Caco-2 (cell line): ENCODE results near the gene ANKRD60. TPM values are rescaled to one million over a fixed set of nuclear protein-coding genes. Genes with fewer than 3 reads are reported as not detected.

Source experiments
- BruUV-seq: library from RNA; stranded (reverse); fragments of 400-500 nt; replicated peaks from 2 replicates; lab custom pipeline; 2021; lab: Mats Ljungman, UMichigan
- CTCF ChIA-PET: fragments of 300-600 bp; sonication (Branson Sonifier 250); formaldehyde crosslinking; loops from one replicate; lab custom pipeline; 2022; ENCODE audit warnings: antibody characterized with exemption; lab: Charles Lee
- POLR2A ChIA-PET: fragments of 300-600 bp; sonication (Branson Sonifier 250); formaldehyde crosslinking; loops from one replicate; lab custom pipeline; 2022; ENCODE audit warnings: antibody characterized with exemption; lab: Charles Lee
- DNase-seq, 2 experiments: peaks; one replicate each; pipeline versions ENCODE4 v3.0.0 to v3.0.0-alpha.2; 2020 to 2022
- H3K27me3 ChIP-seq: replicated peaks from 2 replicates; pipeline ENCODE4 v1.6.0; 2011; ENCODE audit warnings: low read length; ENCODE audit not compliant: control insufficient read depth, insufficient read depth
- H3K36me3 ChIP-seq: 2 replicates; pipeline ENCODE4 v1.5.1; 2011; ENCODE audit warnings: low read length; ENCODE audit not compliant: control insufficient read depth, insufficient read depth
- H3K4me1 ChIP-seq: fragments of 250-450 bp; sonication (Bioruptor Pico); 2 replicates; pipeline ENCODE4 v1.5.1; 2020; ENCODE audit warnings: mild to moderate bottlenecking
- H3K4me3 ChIP-seq: 2 replicates; pipeline ENCODE4 v1.5.1; 2011; ENCODE audit warnings: low read depth, mild to moderate bottlenecking, control low read depth, low read length
- H3K9me3 ChIP-seq: fragments of 250-450 bp; sonication (Bioruptor Pico); 2 replicates; pipeline ENCODE4 v1.5.1; 2020; ENCODE audit warnings: mild to moderate bottlenecking, moderate library complexity
- H3K27ac Mint-ChIP-seq: one replicate; pipeline ENCODE4 v1.8.0; 2022; ENCODE audit warnings: mixed read lengths; ENCODE audit not compliant: unreplicated experiment
- H3K27me3 Mint-ChIP-seq: one replicate; pipeline ENCODE4 v1.8.0; 2022; ENCODE audit warnings: mixed read lengths; ENCODE audit not compliant: insufficient read depth, unreplicated experiment
- H3K36me3 Mint-ChIP-seq: one replicate; pipeline ENCODE4 v1.8.0; 2022; ENCODE audit warnings: mild to moderate bottlenecking, mixed read lengths; ENCODE audit not compliant: insufficient read depth, unreplicated experiment
- H3K4me1 Mint-ChIP-seq: one replicate; pipeline ENCODE4 v1.8.0; 2022; ENCODE audit warnings: low read depth, mixed read lengths; ENCODE audit not compliant: unreplicated experiment
- H3K4me3 Mint-ChIP-seq: one replicate; pipeline ENCODE4 v1.8.0; 2022; ENCODE audit warnings: mild to moderate bottlenecking, moderate library complexity, mixed read lengths; ENCODE audit not compliant: unreplicated experiment
- H3K9me3 Mint-ChIP-seq: one replicate; pipeline ENCODE4 v1.8.0; 2022; ENCODE audit warnings: mixed read lengths; ENCODE audit not compliant: unreplicated experiment
- CTCF ChIP-seq, 2 experiments: fragments of 200-600 bp in 1 of 2; IDR thresholded peaks; 1 replicate in 1 of 2; 2 replicates in 1 of 2; pipeline versions ENCODE4 v1.5.1 to v1.8.0; 2011 to 2022; ENCODE audit warnings: antibody characterized with exemption in 1 of 2, control low read depth in 1 of 2, inconsistent platforms in 1 of 2, low read depth in 1 of 2, low read length in 1 of 2, mild to moderate bottlenecking in 1 of 2, moderate library complexity in 1 of 2; ENCODE audit not compliant: insufficient read depth in 1 of 2, severe bottlenecking in 1 of 2, unreplicated experiment in 1 of 2
- intact Hi-C: fragments of 100-400 bp; cut with micrococcal nuclease; formaldehyde crosslinking; loops from one replicate; pipeline ENCODE4 v1.10.0; 2022; ENCODE audit not compliant: unreplicated experiment
- total RNA-seq: library from RNA; stranded (reverse); gene quantifications from 2 replicates; pipeline ENCODE4 v1.2.3, GENCODE V29; 2022

Gene ANKRD60
- total RNA-seq, 1 experiment from 2014 or later, result not detected

GRCh38 chr20:58245931-58246330 is 17.5 kb upstream of the ANKRD60 start:
- Mint-ChIP-seq H3K4me1 (peaks cover 20% of the 10 kb centered on the region), H3K4me3 (no peak overlapping the region), H3K27ac (no peak overlapping the region), H3K9me3 (no peaks in the 10 kb centered on the region), H3K36me3 (peaks cover 5% of the 10 kb centered on the region), H3K27me3 (no peaks in the 10 kb centered on the region)
- no peak overlapping the region for H3K4me3 ChIP-seq
- peak in 1 of 2 experiments; percentile 40 for DNase-seq
- H3K9me3 ChIP-seq, result no peaks in the 10 kb centered on the region
- intact Hi-C loops, result loop anchor here (1.0 kb wide), 1 partner anchor 201 kb away; no protein-coding TSS in a partner anchor
- no peaks in the 10 kb centered on the region for H3K36me3 ChIP-seq
- no peaks in the 10 kb centered on the region; the same call in 1 of the 2 replicates for H3K4me1 ChIP-seq
- TF ChIP-seq CTCF (IDR thresholded peaks at IDR 0.05; ENCODE audit: insufficient read depth in 1 of 2, low read depth in 1 of 2, low read length in 1 of 2, severe bottlenecking in 1 of 2, unreplicated experiment in 1 of 2), result no peak
- no peaks in the 10 kb centered on the region for H3K27me3 ChIP-seq
- no TSS peak for BruUV-seq
- ChIA-PET CTCF (interaction anchor here (0.5 to 1.1 kb wide), 5 partner anchors 10 to 201 kb away, joined by 3 to 5 read pairs (median 3); partner anchors contain the start of gene VAPB), POLR2A (no interaction called here)

- intact Hi-C loops, result no loop called here
- no peaks in the 10 kb centered on the region for H3K9me3 Mint-ChIP-seq
- no peaks in the 10 kb centered on the region for H3K9me3 ChIP-seq
- TF ChIP-seq CTCF (IDR thresholded peaks at IDR 0.05; ENCODE audit: insufficient read depth in 1 of 2, low read depth in 1 of 2, low read length in 1 of 2, severe bottlenecking in 1 of 2, unreplicated experiment in 1 of 2), result no peak
- no peaks in the 10 kb centered on the region for H3K27me3 ChIP-seq
- no peaks in the 10 kb centered on the region for H3K27me3 Mint-ChIP-seq
- peaks cover 14% of the 10 kb centered on the region for H3K4me1 Mint-ChIP-seq
- ChIA-PET CTCF (interaction anchor here (0.5 to 2.2 kb wide), 4 partner anchors 9 to 406 kb away, joined by 3 to 7 read pairs (median 4); partner anchors contain the start of gene STX16), POLR2A (no interaction called here)
- no peak overlapping the region for H3K4me3 ChIP-seq
- no peak overlapping the region for H3K27ac Mint-ChIP-seq
- H3K4me3 Mint-ChIP-seq, result no peak overlapping the region
- H3K36me3 Mint-ChIP-seq, result peaks cover 3% of the 10 kb centered on the region
- H3K4me1 ChIP-seq, result no peaks in the 10 kb centered on the region; the same call in 1 of the 2 replicates
- no TSS peak for BruUV-seq
- H3K36me3 ChIP-seq, result no peaks in the 10 kb centered on the region
- no peak for DNase-seq
Observed at GRCh38 chr20:58245181-58245891, 16.9 kb upstream of the ANKRD60 start.

- no TSS peak for BruUV-seq
- Mint-ChIP-seq H3K27ac (no peak overlapping the region), H3K27me3 (peaks cover 2% of the 10 kb centered on the region), H3K4me3 (no peak overlapping the region), H3K36me3 (no peaks in the 10 kb centered on the region), H3K9me3 (no peaks in the 10 kb centered on the region), H3K4me1 (peaks cover 13% of the 10 kb centered on the region)
- Histone ChIP-seq H3K4me3 (no peak overlapping the region), H3K9me3 (no peaks in the 10 kb centered on the region), H3K27me3 (no peaks in the 10 kb centered on the region), H3K36me3 (no peaks in the 10 kb centered on the region), H3K4me1 (no peaks in the 10 kb centered on the region; the same call in 1 of the 2 replicates)
- intact Hi-C loops, result no loop called here
- ChIA-PET CTCF (interaction anchor here (0.7 to 2.2 kb wide), 2 partner anchors 277 to 406 kb away, joined by 3 to 7 read pairs; partner anchors contain the start of gene STX16), POLR2A (no interaction called here)
- no peak for TF ChIP-seq CTCF (IDR thresholded peaks at IDR 0.05; ENCODE audit: insufficient read depth in 1 of 2, low read depth in 1 of 2, low read length in 1 of 2, severe bottlenecking in 1 of 2, unreplicated experiment in 1 of 2)
- DNase-seq, result no peak
Observed at GRCh38 chr20:58244517-58245030, 16.1 kb upstream of the ANKRD60 start.
